Keratinocyte (primary cell): ENCODE data around the gene RHBDL2.

Source experiments
- EZH2 ChIP-seq: IDR thresholded peaks from one replicate; pipeline ENCODE4 v1.6.1; 2012; ENCODE audit warnings: inconsistent platforms, mild to moderate bottlenecking, low read length, moderate library complexity
- TF ChIP-seq, protein P1 (sequence below), 3 experiments: IDR thresholded peaks in 1 of 3; conservative IDR thresholded peaks in 1 of 3; optimal IDR thresholded peaks in 1 of 3; 2 replicates in 2 of 3; 3 replicates in 1 of 3; pipeline versions ENCODE3 to v1.5.1; 2011; ENCODE audit warnings: low read length in 3 of 3, mild to moderate bottlenecking in 3 of 3, moderate library complexity in 2 of 3, control low read depth in 1 of 3, inconsistent platforms in 1 of 3; ENCODE audit not compliant: insufficient read depth in 2 of 3; ENCODE audit errors: extremely low read depth in 1 of 3

DNA sequence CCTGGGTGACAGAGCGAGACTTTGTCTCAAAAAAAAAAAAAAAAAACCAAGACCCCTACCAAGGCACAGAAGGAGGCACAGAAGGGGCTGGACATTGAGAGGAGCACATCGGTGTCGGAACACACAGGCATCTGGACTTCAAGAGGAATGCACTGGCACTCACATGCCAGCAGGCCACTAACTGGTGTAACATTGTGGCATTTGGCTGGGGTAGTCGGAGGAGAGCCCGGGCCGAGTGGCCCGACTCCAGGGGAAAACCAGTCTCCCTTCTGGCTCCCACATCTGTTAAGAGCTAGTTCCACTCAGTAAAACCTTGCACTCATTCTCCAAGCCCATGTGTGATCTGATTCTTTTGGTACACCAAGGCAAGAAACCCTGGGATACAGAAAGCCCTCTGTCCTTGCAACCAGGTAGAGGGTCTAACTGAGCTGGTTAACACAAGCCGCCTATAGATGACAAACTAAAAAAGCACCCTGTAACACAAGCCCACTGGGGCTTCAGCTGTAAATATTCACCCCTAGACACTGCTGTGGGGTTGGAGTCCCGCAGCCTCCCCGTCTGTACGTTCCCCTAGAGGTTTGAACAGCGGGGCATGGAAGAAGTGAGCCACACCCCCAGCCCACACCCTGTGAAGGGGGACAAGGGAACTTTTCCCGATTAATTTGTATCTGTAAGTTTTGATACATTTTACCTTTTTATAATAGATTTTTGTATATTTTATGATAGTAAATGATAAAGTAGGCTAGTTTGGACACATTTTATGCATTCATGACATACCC, 32.2 kb upstream of the RHBDL2 start:
- TF ChIP-seq, protein P1, sequence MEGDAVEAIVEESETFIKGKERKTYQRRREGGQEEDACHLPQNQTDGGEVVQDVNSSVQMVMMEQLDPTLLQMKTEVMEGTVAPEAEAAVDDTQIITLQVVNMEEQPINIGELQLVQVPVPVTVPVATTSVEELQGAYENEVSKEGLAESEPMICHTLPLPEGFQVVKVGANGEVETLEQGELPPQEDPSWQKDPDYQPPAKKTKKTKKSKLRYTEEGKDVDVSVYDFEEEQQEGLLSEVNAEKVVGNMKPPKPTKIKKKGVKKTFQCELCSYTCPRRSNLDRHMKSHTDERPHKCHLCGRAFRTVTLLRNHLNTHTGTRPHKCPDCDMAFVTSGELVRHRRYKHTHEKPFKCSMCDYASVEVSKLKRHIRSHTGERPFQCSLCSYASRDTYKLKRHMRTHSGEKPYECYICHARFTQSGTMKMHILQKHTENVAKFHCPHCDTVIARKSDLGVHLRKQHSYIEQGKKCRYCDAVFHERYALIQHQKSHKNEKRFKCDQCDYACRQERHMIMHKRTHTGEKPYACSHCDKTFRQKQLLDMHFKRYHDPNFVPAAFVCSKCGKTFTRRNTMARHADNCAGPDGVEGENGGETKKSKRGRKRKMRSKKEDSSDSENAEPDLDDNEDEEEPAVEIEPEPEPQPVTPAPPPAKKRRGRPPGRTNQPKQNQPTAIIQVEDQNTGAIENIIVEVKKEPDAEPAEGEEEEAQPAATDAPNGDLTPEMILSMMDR (optimal IDR thresholded peaks at IDR 0.05 in 1 of 3, IDR thresholded peaks at IDR 0.05 in 1 of 3, conservative IDR thresholded peaks at IDR 0.05 in 1 of 3; ENCODE audit: extremely low read depth in 1 of 3, insufficient read depth in 2 of 3, low read length in 3 of 3), result no peak
- no peak for TF ChIP-seq EZH2
